Anterior cingulate cortex (tissue), 58 donors: Measurements from ENCODE around the gene MXRA7.

ENCODE experiments used
- DNase-seq, 58 donors: peaks; one replicate each; lab custom pipeline; 2025; lab: John Stamatoyannopoulos, UW

MXRA7 gene

GRCh38 chr17:76631821-76632565 lies 78.8 kb downstream of the MXRA7 start:
- no peak for DNase-seq

- DNase-seq: no peak
Observed at GRCh38 chr17:76630151-76630550, 80.6 kb downstream of the MXRA7 start.
